ENCODE measurements around the gene RHBDL1.
A peak's percentile ranks its signal among the peaks of the same experiment; 100 is the strongest.

GRCh38 chr16:661184-661821 is 14.2 kb upstream of the RHBDL1 start:
- TF ChIP-seq CTCF (IDR thresholded peaks at IDR 0.05) (peak in 2 of 4 experiments; percentile 1 to 9), POLR2A (IDR thresholded peaks at IDR 0.05) (no peak)

Measured in uterus (tissue), 2 donors.